ENCODE data around the gene EFCC1. TPM values are rescaled to one million over a fixed set of nuclear protein-coding genes. Genes with fewer than 3 reads are reported as not detected.

Gene EFCC1
- total and polyA plus RNA-seq, 8 donors: 0.56 to 6.1 (median 0.73) TPM

- TF ChIP-seq CTCF (IDR thresholded peaks at IDR 0.05): no peak
- FAIRE-seq: no peak
- no peak overlapping the region for H3K27ac ChIP-seq
- no peak for DNase-seq
- H3K36me3 ChIP-seq: no peaks in the 10 kb centered on the region
- WGBS, 2 donors: 69 to 84% methylated on average over 5 of the region's 5 CpGs
- ATAC-seq: peak in 1 of 4 donors; percentile 27
- intact Hi-C loops (cut with DNase I): loop anchor here in 1 of 3 donors (10.0 kb wide), 2 partner anchors 121 to 271 kb away; partner anchors contain the start of gene COPG1
- no peak overlapping the region for H3K4me3 ChIP-seq
- H3K9me3 ChIP-seq: no peaks in the 10 kb centered on the region
- H3K27me3 ChIP-seq: no peaks in the 10 kb centered on the region
- H3K4me1 ChIP-seq: peaks cover 0 to 3% (median 0%) of the 10 kb centered on the region in 3 donors
Measured at GRCh38 chr3:128973988-128974564, 27.0 kb upstream of the EFCC1 start.

GRCh38 chr3:128975276-128975675, 25.8 kb upstream of the EFCC1 start:
- peaks cover 0 to 3% (median 0%) of the 10 kb centered on the region in 3 donors for H3K4me1 ChIP-seq
- H3K9me3 ChIP-seq: no peaks in the 10 kb centered on the region
- ATAC-seq (no peak), DNase-seq (no peak), FAIRE-seq (no peak)
- 71 to 90% methylated on average over 1 of the region's 1 CpG for WGBS, 2 donors
- no peaks in the 10 kb centered on the region for H3K27me3 ChIP-seq
- no peaks in the 10 kb centered on the region for H3K36me3 ChIP-seq
- TF ChIP-seq CTCF (IDR thresholded peaks at IDR 0.05): no peak
- intact Hi-C loops (cut with DNase I): loop anchor here in 1 of 3 donors (10.0 kb wide), 2 partner anchors 120 to 270 kb away; partner anchors contain the start of gene COPG1
- no peak overlapping the region for H3K27ac ChIP-seq
- no peak overlapping the region for H3K4me3 ChIP-seq

GRCh38 chr3:128983293-128984069, 17.6 kb upstream of the EFCC1 start:
- no peak for TF ChIP-seq CTCF (IDR thresholded peaks at IDR 0.05)
- no peak overlapping the region for H3K27ac ChIP-seq

GRCh38 chr3:128984596-128984995, 16.5 kb upstream of the EFCC1 start:
- Histone ChIP-seq H3K27ac (no peak overlapping the region), H3K4me3 (no peak overlapping the region), H3K36me3 (no peaks in the 10 kb centered on the region), H3K9me3 (no peaks in the 10 kb centered on the region), H3K4me1 (no peaks in the 10 kb centered on the region), H3K27me3 (no peaks in the 10 kb centered on the region)
- intact Hi-C loops (cut with DNase I): no loop called here
- 78 to 85% methylated on average over 2 to 3 of the region's 3 CpGs for WGBS, 2 donors
- ATAC-seq: no peak
- no peak for FAIRE-seq
- DNase-seq: no peak
- TF ChIP-seq CTCF (IDR thresholded peaks at IDR 0.05): no peak

More at GRCh38 chr3:128983293-128984069, 17.6 kb upstream of the EFCC1 start:
- Histone ChIP-seq H3K36me3 (no peaks in the 10 kb centered on the region), H3K9me3 (no peaks in the 10 kb centered on the region), H3K4me1 (no peaks in the 10 kb centered on the region), H3K27me3 (no peaks in the 10 kb centered on the region), H3K4me3 (no peak overlapping the region)
- no peak for ATAC-seq
- no peak for DNase-seq
- FAIRE-seq: no peak
- intact Hi-C loops (cut with DNase I): no loop called here
- 77 to 81% methylated on average over 9 of the region's 9 CpGs for WGBS, 2 donors

Data from pancreas (tissue), 10 donors.